Parathyroid adenoma (tissue), 2 donors: ENCODE measurements around the gene ETNK2.

Experiments used
- H2AFZ ChIP-seq: fragments of 300-600 bp; sonication (generic); one replicate; pipeline ENCODE4 v1.7.0; 2017; ENCODE audit warnings: antibody characterized with exemption, mild to moderate bottlenecking
- H3K27ac ChIP-seq: fragments of 300-600 bp; sonication (generic); one replicate; pipeline ENCODE4 v1.7.0; 2017
- H3K27me3 ChIP-seq: fragments of 300-600 bp; sonication (generic); one replicate; pipeline ENCODE4 v1.7.0; 2017; ENCODE audit warnings: low read length; ENCODE audit not compliant: control insufficient read depth, insufficient read depth
- H3K36me3 ChIP-seq: fragments of 300-600 bp; sonication (generic); one replicate; pipeline ENCODE4 v1.7.0; 2017; ENCODE audit warnings: low read length; ENCODE audit not compliant: control insufficient read depth, insufficient read depth
- H3K4me1 ChIP-seq: fragments of 300-600 bp; sonication (generic); one replicate; pipeline ENCODE4 v1.7.0; 2017; ENCODE audit warnings: control low read depth
- H3K4me2 ChIP-seq: fragments of 300-600 bp; sonication (generic); one replicate; pipeline ENCODE4 v1.7.0; 2017; ENCODE audit warnings: low read length
- H3K4me3 ChIP-seq: fragments of 300-600 bp; sonication (generic); one replicate; pipeline ENCODE4 v1.7.0; 2017; ENCODE audit warnings: low read depth, low read length
- H3K79me2 ChIP-seq: fragments of 300-600 bp; sonication (generic); one replicate; pipeline ENCODE4 v1.7.0; 2017; ENCODE audit warnings: control low read depth
- H3K9ac ChIP-seq: fragments of 300-600 bp; sonication (generic); one replicate; pipeline ENCODE4 v1.7.0; 2017; ENCODE audit warnings: mild to moderate bottlenecking
- H3K9me3 ChIP-seq: fragments of 300-600 bp; sonication (generic); one replicate; pipeline ENCODE4 v1.7.0; 2017; ENCODE audit warnings: low read length; ENCODE audit not compliant: control insufficient read depth
- TF ChIP-seq, protein P1 (sequence below): fragments of 300-600 bp; sonication (generic); IDR thresholded peaks from one replicate; pipeline ENCODE4 v1.7.0; 2017; ENCODE audit warnings: antibody characterized with exemption, mild to moderate bottlenecking
- donor health status: primary hyperparathyroidism.

The ETNK2 gene

DNA sequence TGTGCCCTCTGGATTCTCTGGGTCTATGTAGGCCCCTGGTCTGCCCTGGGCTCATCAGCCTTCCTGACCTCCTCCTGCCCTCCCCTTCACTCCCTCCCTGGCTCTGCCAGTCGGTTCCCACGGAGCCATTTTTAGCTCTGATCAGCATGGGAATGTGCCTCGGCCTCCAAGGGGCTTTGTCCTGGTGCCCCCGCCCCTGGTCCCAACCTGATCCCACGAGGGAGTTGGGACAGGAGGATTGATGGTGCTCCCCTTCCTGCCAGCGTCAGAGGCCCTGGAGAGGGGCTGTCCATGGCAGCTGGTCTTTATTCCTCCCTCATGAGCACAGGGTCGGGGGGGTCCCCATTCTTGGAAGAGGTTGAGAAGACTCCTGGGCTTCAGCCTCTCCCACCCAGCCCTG is 24.9 kb downstream of the ETNK2 start:
- H3K4me2 ChIP-seq = no peak overlapping the region
- H3K4me1 ChIP-seq = peaks cover 32% of the 10 kb centered on the region
- H3K9me3 ChIP-seq = no peaks in the 10 kb centered on the region
- H3K27me3 ChIP-seq = no peaks in the 10 kb centered on the region
- no peaks in the 10 kb centered on the region for H3K36me3 ChIP-seq
- H3K9ac ChIP-seq = no peak overlapping the region
- H3K79me2 ChIP-seq = no peaks in the 10 kb centered on the region
- H3K4me3 ChIP-seq = no peak overlapping the region
- H2AFZ ChIP-seq = no peak overlapping the region
- TF ChIP-seq, protein P1, sequence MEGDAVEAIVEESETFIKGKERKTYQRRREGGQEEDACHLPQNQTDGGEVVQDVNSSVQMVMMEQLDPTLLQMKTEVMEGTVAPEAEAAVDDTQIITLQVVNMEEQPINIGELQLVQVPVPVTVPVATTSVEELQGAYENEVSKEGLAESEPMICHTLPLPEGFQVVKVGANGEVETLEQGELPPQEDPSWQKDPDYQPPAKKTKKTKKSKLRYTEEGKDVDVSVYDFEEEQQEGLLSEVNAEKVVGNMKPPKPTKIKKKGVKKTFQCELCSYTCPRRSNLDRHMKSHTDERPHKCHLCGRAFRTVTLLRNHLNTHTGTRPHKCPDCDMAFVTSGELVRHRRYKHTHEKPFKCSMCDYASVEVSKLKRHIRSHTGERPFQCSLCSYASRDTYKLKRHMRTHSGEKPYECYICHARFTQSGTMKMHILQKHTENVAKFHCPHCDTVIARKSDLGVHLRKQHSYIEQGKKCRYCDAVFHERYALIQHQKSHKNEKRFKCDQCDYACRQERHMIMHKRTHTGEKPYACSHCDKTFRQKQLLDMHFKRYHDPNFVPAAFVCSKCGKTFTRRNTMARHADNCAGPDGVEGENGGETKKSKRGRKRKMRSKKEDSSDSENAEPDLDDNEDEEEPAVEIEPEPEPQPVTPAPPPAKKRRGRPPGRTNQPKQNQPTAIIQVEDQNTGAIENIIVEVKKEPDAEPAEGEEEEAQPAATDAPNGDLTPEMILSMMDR = no peak
- peak overlapping the region; percentile 32 for H3K27ac ChIP-seq

DNA sequence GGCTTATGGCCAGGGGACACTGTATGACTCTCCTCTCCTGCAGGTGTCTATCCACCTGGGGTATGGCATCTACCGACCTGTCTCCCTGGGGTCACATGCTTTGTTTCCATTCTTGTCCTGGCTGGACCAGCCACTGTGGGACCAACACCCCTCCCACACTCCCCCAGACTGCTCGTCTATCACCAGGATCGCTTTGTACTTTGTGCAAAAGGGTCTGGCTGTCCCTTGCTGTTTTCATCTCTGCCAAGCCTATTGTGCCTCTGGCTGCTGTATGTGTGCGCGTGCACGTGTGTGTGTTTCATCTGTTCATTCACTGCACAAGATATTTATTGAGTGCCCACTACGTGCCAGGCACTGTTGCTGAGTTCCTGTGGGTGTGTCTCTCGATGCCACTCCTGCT is 25.5 kb downstream of the ETNK2 start:
- Histone ChIP-seq H3K4me3 (no peak overlapping the region), H3K27me3 (no peaks in the 10 kb centered on the region), H3K79me2 (no peaks in the 10 kb centered on the region), H3K27ac (no peak overlapping the region), H3K4me1 (peaks cover 27% of the 10 kb centered on the region), H2AFZ (no peak overlapping the region), H3K4me2 (no peak overlapping the region), H3K36me3 (no peaks in the 10 kb centered on the region), H3K9ac (no peak overlapping the region), H3K9me3 (no peaks in the 10 kb centered on the region)
- TF ChIP-seq, protein P1 = no peak

DNA sequence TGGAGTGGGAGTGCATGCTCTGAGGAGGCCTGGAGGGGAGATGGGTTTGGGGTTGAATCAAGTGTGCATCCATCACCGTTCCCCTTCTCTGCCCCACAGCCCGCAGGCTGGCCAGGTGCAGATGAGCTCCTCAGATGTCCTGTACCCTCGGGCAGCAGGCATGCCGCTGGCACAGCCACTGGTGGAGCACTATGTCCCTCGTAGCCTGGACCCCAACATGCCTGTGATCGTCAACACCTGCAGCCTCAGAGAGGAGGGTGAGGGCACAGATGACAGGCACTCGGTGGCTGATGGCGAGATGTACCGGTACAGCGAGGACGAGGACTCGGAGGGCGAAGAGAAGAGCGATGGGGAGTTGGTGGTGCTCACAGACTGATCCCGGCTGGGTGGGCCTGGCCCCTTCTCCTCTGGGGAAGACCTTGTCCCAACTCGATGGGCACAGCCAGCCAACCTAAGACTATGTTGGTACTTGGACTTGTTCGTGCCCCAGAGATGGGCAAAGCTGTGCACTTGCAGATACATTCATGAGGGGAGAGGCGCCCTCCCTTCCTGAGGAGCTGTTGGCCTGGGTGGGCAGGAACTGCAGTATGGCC is 26.0 kb downstream of the ETNK2 start:
- no peak overlapping the region for H2AFZ ChIP-seq
- no peak overlapping the region for H3K4me3 ChIP-seq
- H3K9me3 ChIP-seq = no peaks in the 10 kb centered on the region
- no peak overlapping the region for H3K27ac ChIP-seq
- TF ChIP-seq, protein P1 = no peak
- no peaks in the 10 kb centered on the region for H3K79me2 ChIP-seq
- H3K36me3 ChIP-seq = no peaks in the 10 kb centered on the region
- H3K4me2 ChIP-seq = no peak overlapping the region
- peaks cover 22% of the 10 kb centered on the region for H3K4me1 ChIP-seq
- H3K9ac ChIP-seq = no peak overlapping the region
- H3K27me3 ChIP-seq = no peaks in the 10 kb centered on the region

DNA sequence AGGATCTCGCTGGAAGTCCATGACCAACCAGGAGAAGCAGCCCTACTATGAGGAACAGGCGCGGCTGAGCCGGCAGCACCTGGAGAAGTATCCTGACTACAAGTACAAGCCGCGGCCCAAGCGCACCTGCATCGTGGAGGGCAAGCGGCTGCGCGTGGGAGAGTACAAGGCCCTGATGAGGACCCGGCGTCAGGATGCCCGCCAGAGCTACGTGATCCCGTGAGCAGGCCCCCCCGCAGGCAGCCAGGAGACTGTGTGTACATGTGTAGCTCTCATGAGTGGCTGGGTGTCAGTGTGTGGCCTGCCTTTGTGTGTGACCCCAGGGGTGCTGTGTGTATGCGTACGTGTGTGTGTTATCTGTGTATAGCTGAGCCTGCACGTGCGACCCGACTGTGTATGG is 27.2 kb downstream of the ETNK2 start:
- no peak overlapping the region for H2AFZ ChIP-seq
- H3K4me3 ChIP-seq = no peak overlapping the region
- no peaks in the 10 kb centered on the region for H3K36me3 ChIP-seq
- peaks cover 16% of the 10 kb centered on the region for H3K4me1 ChIP-seq
- no peaks in the 10 kb centered on the region for H3K79me2 ChIP-seq
- no peaks in the 10 kb centered on the region for H3K27me3 ChIP-seq
- TF ChIP-seq, protein P1 = no peak
- no peaks in the 10 kb centered on the region for H3K9me3 ChIP-seq
- no peak overlapping the region for H3K9ac ChIP-seq
- no peak overlapping the region for H3K27ac ChIP-seq
- no peak overlapping the region for H3K4me2 ChIP-seq

DNA sequence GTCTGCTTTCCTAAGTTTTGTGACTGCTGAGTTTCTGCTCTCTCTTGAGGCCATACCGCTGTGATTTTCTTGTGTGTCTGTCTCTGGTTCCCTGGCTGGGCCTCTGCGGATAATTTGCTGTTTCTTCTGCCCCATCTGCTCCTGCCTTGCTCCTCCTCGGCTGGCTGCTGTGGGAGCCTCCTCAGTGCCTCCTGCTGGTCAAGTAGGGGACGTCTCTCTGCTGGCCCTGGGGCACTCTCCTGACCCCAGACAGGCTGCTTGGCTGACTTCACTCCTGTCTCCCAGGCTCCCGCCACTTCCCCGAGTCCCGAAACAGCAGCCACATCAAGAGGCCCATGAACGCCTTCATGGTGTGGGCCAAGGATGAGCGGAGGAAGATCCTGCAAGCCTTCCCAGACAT is 28.5 kb downstream of the ETNK2 start:
- Histone ChIP-seq H3K9ac (no peak overlapping the region), H3K27ac (no peak overlapping the region), H2AFZ (no peak overlapping the region), H3K4me3 (no peak overlapping the region), H3K4me1 (peaks cover 8% of the 10 kb centered on the region), H3K36me3 (no peaks in the 10 kb centered on the region), H3K9me3 (no peaks in the 10 kb centered on the region), H3K27me3 (no peaks in the 10 kb centered on the region), H3K4me2 (no peak overlapping the region), H3K79me2 (no peaks in the 10 kb centered on the region)
- TF ChIP-seq, protein P1 = peak; percentile 14
